ENCODE results near the gene IRX2. TPM values are rescaled to one million over a fixed set of nuclear protein-coding genes. Genes with fewer than 3 reads are reported as not detected.

IRX2 gene
- total RNA-seq, 1 experiment from 2014 or later, result not detected

DNA sequence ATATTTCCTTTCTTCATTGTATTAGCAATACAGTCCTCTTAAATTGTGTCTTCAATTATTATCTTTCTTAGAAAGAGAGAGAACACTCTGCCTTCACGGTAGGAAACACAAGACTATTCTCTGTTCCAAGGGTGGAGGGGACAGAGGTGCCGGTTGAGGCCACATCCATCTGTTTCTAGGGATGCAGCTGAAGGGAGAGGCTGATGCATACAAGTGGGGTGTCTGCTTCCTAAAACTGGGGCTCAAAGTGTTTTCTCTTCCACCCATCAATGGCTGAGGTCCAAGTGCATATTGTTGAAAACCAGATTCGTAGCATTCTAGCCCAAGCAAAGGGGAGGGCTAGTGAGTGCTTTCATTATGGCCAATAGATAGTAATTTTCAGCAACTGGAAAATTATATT is 9.5 kb downstream of the IRX2 start:
- DNase-seq (ENCODE audit: low spot score), result no peak

DNA sequence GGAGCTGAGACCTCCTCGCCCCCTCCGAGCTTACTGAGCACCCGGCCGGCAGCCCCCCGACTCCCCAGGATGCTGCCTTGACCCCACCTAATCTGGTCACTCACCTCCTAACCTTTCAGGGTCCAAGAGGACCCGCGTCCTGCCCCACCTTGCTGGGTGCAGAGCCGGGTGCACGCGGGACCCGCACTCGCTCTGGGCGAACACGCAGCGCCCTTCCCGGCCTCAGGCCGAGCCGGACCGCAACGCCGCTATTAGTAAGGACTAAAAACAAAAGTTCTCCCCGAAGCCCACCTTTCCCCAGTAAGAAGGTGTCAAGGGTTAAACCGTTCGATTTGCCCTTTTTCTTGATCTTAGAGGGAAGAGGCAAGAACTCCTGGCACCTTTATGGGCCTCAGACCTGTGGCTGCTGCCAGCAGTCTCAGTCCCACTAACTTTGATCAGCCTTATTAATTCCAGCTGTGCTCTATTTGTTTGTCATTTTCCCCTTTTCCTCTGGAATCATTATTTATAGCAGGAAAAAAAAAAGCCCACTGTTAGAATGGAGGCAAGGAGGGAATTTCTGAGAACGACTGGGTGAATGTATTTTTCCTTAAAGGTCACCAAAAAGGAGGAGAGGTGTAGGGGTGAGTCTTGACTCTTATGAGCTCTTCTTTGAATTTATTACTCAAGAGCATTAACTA is 10.5 kb downstream of the IRX2 start:
- no peak for DNase-seq (ENCODE audit: low spot score)

DNA sequence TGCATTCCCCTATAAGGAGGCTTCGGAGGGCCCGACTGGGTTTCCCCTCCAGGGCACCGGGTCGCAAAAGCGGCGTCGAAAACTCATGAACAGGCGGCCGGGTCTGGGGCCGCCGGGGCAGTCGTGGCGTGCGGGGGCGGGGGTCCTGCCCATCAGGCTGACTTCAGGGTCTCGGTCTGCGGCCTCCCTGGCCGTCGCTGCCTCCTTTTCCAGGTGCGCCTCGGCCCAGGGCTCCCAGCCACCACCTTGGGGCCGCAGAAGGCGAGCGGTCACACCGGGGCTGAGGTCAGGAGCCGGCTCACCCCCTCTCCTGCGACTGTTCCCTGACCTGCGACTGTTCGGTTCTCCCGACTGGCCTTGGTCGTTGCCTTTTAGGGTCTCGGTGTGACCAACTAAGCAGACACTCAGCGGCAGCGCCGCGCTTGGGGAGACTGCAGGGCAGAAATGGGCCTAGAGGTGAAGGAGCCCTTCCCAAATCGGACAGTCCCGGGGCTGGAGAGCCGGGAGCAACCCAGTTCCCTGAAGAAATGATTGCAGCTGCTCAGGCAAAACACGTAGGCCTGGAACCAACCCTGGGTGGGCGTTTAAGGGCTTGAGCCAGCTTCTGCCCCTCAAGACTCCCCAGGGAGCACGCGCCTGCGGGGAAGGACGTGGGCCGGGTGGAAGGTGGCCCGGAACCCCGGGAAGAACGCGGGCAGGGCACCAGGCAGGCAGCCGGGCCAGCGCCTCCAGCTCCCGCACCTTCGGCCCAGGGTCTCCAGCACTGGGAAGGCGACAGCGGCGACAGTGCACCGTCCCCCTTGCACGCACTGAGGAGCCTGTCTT is 11.2 kb downstream of the IRX2 start:
- no peak for DNase-seq (ENCODE audit: low spot score)

DNA sequence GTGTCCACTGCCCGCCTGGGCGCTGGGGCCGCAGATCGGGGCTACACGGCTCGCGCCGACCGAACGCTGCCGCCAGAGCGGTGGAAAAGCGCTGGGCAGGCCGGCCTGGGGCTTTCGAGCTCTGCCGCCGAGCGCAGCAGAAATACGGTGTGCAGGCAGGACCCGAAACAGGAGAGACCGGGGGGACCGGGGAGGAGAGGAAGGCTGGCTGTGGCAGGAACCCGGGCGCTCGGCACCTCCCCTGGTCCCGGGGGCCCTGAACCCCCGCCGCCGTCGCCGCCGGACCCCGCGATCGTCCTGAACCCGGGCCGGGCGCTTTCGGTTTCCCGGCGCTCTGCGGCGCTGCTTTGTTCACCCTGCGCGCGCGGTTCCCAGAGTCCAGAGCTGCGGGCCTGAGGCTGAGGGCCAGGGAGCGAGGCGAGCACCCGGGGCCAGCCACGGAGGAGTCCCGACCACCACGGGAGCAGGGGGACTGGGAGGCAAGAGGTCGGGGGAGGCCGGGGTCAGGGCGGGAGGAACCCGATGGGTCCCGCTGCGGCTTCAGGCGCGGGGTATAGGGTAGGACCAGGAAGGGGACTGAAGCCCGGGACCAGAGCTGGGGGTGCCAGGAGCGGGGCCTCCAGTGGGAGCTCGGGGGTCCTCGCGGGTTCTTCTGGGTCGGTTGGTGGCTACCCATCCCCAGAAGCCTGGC is 12.0 kb downstream of the IRX2 start:
- no peak for DNase-seq (ENCODE audit: low spot score)

DNA sequence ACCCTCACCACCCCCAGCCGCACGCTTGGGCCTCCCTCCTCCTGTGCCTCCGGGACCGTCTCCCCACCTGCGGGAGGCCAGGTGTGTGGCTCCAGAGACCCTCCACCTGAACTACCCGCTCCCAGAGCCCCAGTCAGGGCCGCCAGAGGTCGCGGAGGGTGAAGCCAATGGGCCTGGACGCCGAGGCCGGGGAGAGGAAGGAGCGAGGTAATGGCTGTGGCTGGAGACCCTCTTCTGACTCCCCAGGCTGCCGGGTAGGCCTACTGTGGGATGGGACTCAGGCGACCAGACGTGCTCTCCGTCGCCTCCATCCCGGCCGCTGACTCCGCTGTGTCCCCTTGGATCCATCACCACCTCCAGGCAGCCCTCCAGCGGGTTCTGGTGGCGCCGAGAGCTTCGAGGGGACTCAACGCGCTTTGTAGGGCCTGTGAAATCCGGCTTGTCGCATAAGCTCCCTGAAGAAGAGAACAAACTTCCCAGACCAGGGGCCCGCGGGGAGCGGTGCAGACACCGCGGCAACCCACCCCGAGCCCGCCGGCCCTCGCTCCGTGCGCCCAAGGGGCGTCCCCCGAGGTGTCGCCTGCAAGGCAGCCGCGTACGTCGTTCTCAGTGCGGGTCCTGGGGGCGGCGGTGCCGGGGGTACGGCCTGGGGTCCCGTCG is 12.6 kb downstream of the IRX2 start:
- no peak for DNase-seq (ENCODE audit: low spot score)

DNA sequence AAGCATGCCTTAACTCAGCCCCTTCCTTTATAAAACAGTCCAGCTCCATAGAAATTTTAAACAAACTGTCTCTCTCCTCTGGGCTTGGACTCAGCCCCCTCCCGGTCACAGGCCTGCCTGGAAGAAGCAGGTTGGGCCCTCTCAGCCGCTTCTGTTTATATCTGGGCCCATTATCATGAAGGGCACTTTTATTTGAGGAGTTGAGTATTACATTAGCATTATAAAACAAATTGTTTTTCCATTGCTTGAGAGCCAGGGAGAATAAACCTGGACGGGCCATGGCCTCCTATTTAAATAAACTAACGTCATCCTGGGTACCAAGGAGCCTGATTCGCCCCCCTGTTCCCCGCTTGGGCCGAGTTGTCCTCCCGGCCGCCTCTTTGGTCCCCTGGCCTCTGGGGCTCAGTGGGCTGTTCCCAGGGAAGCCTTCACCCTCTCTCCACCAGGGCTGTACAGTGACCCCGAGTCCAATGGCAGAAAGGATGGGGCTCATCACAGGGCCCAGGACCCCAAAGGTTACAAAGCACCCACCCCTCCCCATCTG is 13.2 kb downstream of the IRX2 start:
- DNase-seq (ENCODE audit: low spot score), result no peak

DNA sequence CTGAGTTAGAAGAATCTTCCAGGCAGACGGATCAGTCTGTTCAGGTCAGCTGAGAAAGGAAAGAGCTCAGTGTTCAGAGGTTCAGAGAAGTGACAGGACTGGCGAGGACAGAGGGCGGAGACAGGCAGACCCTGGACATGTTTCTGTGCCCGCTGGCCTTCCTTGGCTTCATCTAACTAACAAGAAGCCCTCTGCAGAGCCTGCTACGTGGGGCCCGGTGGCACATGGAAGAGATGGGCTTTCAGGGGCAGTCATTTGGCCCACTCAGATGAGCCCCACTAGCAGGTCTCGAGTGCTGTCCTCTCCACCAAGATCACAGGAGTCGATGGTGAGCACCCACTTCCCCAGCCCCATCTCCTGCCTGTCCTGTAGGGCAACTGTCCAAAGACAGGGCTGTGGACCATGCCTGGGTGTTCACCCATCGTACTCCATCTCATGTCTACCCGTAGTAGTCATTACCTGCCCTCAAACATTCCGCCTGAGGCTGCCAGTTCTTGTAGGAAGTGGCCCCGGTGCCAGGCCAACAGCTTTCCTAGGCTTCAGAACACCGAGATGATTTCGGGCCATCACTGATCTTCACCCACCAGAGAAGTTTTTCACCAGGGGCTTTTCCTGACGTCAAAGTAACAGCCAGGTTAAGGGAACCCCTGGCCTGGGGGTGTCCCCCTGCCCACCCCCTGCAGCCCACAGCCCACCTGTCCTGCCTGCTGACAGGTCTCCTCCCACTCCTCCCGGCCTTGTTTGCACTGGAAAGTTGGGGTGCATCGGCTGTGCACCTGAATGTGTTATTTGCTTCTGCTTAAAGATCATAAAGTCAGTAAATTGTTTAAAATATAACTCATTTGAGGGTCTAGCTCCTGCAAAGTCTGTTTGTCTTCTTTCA is 14.0 kb downstream of the IRX2 start:
- no peak for DNase-seq (ENCODE audit: low spot score)

DNA sequence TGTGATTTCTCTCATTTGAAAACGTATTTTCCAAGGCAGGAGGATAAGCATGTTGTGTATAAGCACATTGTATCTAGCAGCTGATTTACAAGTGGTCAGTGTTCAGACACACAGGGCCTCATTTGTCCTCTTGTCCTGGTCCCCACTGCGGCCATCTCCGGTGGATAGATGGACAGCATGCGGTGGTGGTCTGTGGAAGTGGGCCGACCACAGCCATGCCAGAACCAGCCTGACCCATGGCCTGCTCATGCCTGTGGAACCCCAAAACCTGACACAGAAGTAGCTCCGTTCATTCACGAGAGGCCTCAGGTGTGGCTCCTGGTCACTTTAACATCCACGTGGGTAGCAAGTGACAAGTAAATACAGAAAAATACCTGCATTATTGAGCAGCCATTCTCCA is 14.6 kb downstream of the IRX2 start:
- no peak for DNase-seq (ENCODE audit: low spot score)

DNA sequence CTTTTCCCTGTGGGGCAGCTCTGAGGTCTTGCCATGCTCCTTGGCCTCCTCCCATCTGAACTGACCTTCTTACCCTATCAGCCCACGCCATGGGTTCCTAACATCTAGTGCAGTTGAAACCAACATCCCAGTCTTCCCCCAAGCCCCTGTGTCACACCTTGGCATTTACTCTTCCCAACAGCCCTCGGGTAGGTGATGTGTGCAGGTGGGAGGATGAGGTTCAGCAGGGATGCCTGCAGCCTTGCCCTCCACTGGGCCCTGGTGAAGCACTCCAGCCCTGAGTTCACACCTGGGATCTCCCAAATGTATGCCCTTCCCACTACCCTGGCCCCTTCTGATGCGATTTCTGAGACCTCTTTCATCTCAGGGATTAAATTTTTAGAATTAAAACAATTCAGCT is 15.5 kb downstream of the IRX2 start:
- DNase-seq (ENCODE audit: low spot score), result no peak

DNA sequence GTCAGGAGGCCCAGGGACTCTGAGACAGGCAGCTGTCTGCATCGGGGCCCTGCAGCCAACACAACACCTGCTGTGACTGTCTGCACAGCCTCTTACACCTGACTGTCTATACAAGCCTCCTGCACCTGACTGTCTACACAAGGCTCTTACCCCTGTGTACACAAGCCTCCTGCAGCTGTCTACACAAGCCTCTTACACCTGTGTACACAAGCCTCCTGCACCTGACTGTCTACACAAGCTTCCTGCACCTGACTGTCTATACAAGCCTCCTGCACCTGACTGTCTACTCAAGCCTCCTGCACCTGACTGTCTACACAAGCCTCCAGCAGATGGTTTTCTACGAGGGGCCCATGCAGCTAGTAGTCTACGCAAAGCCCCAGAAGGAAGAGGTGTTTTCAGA is 18.6 kb downstream of the IRX2 start:
- DNase-seq (ENCODE audit: low spot score), result no peak

DNA sequence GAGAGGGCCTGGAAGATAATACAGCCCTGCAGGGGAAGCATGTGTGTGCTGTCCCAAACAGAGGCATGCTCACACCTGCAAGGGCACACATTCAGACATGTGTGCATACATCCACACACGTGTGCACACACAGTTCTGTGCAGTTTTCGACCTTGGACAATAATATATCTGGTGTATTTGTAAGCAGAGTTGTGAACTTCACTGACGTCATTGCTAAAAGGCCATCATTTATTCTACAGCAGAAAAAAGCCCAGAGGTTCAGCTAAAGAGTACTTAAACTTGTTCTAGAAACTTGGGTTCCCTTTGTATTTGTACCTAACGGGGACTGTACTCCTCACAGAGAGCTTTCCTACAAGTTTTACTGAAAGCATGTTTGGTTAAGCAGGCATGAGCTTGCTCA is 19.5 kb downstream of the IRX2 start:
- no peak for DNase-seq (ENCODE audit: low spot score)

DNA sequence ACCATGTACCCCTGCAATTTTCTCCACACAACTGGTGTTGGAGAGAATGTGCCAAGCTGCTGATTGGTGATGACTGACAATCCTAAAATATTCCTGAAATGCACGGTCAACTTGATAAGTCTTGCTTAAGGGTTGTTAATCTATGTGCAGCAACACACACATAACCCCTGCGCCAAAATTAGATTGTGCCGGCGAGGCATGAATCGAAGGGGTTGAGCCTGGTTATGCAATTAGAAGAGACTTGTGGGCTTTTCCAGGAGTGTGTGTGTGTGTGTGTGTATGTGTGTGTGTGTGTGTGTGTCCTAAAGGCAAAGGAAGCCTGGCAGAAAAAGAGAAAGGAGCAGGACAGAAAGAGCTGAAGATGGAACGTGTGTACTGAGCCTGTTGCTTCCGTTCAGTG is 22.3 kb downstream of the IRX2 start:
- DNase-seq (ENCODE audit: low spot score), result no peak

DNA sequence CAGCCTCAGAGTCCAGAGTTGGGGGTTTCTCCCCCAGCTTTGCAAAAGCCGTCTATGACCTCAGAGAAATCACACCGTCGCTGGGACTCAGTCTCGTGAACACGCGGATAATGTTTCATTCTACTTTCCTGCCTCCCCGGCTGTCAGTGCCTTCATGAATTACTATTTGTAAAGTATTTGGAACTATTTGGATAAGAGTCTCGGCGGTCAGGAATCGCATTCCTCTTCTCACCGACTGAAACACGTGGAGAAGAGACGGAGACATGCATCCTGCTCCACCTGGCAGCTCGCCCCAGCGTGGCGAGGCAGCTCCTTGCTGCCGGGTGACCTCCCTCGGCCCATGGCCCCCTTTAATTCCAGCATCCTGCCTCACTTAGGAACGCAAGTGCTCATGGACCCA is 23.9 kb downstream of the IRX2 start:
- DNase-seq (ENCODE audit: low spot score), result no peak

DNA sequence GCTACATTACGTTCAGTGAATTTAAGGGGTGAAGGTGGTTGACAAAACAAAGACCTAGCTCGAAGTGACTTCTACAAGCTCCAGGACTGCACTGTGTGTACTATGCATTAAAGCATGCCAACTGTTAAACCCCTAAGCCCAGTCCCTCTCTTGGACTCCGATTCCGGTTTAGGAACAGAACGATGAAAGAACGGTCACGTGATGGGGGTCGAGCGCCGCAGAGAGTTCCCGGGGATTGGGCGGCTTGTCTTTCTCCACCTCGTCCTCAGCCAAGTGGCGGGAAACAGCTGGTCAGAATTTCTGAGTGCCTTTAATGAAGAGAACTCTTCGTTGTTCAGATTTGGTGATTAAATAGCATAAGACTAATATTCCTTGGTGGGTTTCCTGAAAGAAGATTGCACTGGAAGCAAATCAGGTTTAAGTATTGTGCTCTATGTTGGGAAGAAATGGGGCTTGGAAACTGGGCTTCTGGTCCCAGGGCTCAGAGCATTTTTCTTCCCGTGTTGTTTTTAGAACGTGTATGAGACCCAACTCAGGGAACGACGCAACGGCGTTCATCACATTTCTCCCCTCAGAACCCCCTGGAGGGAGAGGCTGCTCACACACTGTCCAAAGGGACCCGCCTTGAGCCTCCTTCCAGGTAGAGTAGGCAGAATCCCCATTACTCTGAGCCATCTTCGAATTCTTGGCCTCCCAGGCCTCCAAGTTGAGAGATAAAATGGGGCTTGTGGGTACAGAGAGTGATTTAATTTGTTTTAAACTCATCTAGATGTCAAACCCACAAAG is 25.3 kb downstream of the IRX2 start:
- no peak for DNase-seq (ENCODE audit: low spot score)

DNA sequence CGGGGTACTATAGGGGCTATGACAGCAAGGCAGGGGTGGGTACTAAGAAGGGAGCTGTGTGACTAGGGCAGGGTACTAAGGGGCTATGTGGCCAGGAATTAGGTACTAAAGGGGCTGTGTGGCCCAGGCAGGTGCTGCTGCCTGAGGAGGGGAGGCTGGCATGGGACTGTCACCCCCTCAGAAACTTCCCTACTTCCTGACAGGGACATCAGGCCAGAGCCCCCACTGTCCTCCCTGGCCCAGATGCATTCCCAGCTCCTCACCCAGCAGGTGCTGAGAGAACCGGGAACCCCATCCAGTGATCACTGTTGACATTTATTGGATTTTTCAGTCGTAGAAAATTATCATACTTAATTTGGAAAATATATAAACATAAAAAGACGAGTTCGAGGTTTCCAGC is 26.6 kb downstream of the IRX2 start:
- DNase-seq (ENCODE audit: low spot score), result no peak

DNA sequence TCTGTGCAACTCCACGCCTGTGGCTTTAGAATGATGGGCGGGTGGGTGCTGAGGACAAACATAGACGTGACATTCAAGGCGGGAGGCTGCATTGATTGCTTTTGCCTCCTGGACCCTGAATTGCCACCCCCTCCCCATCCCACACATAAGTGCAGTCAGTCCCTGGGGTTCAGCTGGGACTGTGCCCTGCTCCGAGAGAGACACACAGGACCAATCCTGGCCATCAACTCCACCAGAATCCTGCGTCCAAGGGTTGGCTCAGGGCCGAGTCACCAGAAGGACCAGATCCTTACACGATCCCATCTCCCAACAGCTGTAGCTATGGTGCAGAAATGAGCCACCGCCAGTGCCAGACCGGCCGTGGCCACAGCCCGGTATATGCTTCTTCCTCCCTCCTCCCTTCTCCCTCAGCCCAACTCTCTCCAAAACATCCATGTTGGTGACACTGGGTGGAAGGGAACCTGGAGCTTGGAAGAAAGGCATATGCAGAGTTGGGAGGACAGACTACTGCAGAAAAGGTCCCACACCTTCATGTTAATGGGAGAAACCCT is 27.4 kb downstream of the IRX2 start:
- no peak for DNase-seq (ENCODE audit: low spot score)

DNA sequence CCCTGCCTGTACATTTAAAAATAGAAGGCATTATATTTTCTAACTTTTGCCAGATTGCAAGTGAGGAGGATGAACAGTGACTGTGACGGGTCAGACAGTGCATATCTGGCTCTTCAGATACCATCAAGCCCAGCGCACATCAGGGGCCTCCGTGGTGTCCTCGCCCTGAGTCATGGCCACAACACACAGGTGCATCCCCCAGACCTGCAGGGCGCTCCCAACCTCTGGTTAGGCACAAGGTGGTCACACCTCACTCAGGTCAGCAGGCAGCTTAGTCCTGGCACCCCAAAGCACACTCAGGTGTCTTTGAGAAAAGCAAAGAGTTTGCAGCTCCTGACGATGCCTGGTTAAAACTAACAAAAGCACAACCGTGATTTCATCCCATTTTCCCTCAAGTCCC is 28.6 kb downstream of the IRX2 start:
- no peak for DNase-seq (ENCODE audit: low spot score)

DNA sequence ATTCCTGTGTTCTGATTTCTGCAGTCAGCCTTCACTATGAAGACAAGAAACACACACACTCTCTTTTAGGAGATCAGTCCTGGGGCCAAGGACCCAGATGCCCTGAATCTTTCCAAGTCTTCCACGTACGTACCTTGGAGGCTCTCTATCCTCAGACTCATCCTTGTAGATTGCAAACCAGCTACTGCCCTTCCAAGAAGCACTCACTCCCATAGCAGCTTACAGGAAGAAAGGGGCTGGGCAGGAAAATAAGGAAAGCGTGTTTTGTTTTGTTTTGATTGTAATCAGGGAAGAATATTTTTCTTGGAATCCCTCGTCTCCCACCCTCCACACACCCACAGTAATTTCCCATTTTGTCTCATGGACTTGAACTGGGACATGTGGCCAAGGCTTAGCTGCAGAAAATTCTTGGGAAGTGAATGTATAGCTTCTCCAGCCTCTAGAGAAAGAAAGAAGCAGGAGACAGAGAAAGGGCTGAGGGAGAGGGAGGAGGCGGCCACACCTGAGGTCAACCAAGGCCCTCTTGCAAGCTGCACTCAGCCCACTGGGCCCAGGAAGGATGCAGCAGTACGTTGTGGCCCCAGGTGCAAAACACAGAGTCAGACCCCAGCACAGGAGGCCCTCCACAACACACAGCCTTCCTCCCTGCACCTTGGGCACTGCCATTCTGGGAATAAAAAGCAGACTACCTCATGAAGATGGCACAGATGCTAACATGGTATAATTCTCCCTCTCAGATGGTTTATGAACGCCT is 29.9 kb downstream of the IRX2 start:
- DNase-seq (ENCODE audit: low spot score), result no peak

DNA sequence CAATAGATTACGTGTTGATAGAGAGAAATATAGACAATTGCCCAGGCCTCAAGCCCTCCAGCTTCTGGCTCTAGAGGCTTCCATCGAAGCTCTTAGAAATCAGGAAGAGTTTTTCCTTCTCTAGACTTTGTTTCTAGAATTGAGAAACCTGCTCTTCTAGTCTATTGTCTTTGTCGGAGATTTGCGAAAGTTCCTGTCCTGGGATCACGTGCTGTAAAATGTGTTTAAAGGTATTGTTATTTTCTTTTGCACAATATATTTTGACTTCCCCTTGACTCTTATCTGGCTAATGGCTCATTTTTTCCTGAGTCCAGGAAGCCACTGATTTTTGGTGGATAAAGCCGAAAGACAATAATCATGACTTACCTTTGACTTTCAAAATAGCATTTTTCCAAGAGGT is 32.1 kb downstream of the IRX2 start:
- DNase-seq (ENCODE audit: low spot score), result no peak
